Activated naive CD4-positive, alpha-beta T cell treated with anti-CD3 and anti-CD28 coated beads, Interleukin-2, amount 50 U/mL, for 72 hours (primary cell): Measurements from ENCODE around the gene KCNIP3. TPM values are rescaled to one million over a fixed set of nuclear protein-coding genes. Genes with fewer than 3 reads are reported as not detected.
"Not testable (repeated sequence)": the region's sequence is repeated elsewhere in the genome, so short reads cannot be mapped to it uniquely, and the experiment has no call there.

Experiments
- ATAC-seq, 2 donors: fragments of 150-1000 bp; cut with Tn5 transposase; 2 replicates each; pipeline ENCODE4 v1.10.0; 2021; ENCODE audit warnings: mild to moderate bottlenecking in 2 of 2, moderate library complexity in 2 of 2
- DNase-seq, 2 donors: peaks; one replicate each; pipeline ENCODE4 v3.0.0; 2021 to 2022; ENCODE audit warnings: low spot score in 2 of 2
- H3K27ac Mint-ChIP-seq, 2 donors: one replicate each; pipeline ENCODE4 v1.8.0; 2022; ENCODE audit warnings: mild to moderate bottlenecking in 2 of 2, mixed read lengths in 2 of 2
- H3K36me3 Mint-ChIP-seq, 2 donors: one replicate each; pipeline ENCODE4 v1.8.0; 2022; ENCODE audit warnings: mixed read lengths in 2 of 2
- H3K9me3 Mint-ChIP-seq, 2 donors: one replicate each; pipeline ENCODE4 v1.8.0; 2022; ENCODE audit warnings: mixed read lengths in 2 of 2
- total RNA-seq, 2 donors: library from RNA; stranded (reverse); gene quantifications; one replicate each; pipeline ENCODE4 v1.2.3, GENCODE V29; 2022

The KCNIP3 gene
- total RNA-seq, 2 donors from 2014 or later, result not detected

GRCh38 chr2:95411239-95411638, 114.1 kb downstream of the KCNIP3 start:
- ATAC-seq, H3K27ac Mint-ChIP-seq, H3K36me3 Mint-ChIP-seq, H3K9me3 Mint-ChIP-seq, DNase-seq: not testable (repeated sequence)

DNA sequence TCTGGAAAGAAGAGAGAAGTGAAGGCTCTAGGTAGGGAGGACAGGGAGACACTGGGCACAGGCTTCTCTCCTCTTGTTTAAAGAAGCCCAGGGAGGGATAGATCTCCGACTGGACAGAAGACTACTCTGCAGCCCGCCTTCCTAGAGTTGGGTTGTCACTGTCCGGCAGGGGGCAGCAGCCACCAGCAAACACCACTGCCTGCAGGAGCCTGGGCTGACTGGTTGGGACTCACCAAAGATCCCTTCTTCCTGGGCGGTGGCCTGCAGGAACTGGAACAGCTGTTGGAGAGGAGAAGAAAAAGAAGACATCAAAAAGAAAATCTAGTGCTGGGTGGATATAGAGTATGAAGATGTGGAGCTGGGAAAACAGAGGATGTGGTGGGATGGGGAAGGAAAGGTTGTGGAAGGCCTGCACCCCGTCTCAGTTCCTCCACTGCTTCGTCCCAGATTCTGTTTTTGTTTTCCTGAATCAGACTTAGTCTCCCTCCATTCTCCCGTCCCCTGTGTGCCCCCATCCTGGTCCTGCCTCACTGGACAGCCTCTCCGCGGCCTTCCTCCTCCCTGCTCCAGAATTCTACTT, 117.0 kb downstream of the KCNIP3 start:
- H3K27ac Mint-ChIP-seq, H3K9me3 Mint-ChIP-seq, H3K36me3 Mint-ChIP-seq: not testable (repeated sequence)
- ATAC-seq (peak; percentile 82 to 88), DNase-seq (peak in 1 of 2 donors; percentile 68)

GRCh38 chr2:95415138-95415537, 118.0 kb downstream of the KCNIP3 start:
- H3K9me3 Mint-ChIP-seq, H3K27ac Mint-ChIP-seq, H3K36me3 Mint-ChIP-seq, ATAC-seq, DNase-seq: not testable (repeated sequence)

GRCh38 chr2:95415561-95415960, 118.4 kb downstream of the KCNIP3 start:
- DNase-seq, ATAC-seq, H3K27ac Mint-ChIP-seq, H3K36me3 Mint-ChIP-seq, H3K9me3 Mint-ChIP-seq: not testable (repeated sequence)

DNA sequence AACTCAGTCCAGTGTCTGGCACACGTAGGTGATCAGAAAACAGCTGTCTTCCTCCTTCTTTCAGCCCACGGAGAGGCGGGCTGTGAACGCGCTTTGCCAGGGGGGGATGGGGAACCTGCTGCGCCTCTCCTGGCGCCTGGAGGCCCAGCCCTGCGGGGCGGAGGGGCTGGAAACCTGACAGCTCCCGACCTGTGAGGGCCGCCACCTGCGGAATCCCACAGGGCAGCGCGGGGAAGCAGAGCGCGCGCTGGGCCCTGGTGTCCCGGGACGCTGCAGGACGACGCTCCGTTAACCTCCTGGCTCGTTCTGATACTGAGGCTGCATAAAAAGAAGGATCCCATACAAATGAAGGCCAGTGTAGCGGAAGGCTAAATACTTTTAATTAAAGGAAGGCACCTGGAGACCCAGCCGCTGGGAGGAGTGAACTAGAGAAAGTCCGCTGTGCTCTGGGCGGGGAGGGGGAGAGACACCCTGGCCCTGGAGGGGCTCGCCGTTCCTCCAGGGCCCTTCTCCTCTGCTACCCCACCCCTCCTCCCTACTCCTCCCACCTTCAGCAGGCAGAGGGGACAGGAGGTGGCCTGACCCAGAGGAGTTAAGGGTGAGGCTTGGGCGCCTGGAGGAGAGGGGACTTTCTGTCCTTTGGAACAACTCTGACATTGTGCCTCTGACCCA, 130.2 kb downstream of the KCNIP3 start:
- not testable (repeated sequence) for H3K36me3 Mint-ChIP-seq, DNase-seq, H3K27ac Mint-ChIP-seq, ATAC-seq, H3K9me3 Mint-ChIP-seq

GRCh38 chr2:95429748-95430467, 132.8 kb downstream of the KCNIP3 start:
- H3K27ac Mint-ChIP-seq, H3K36me3 Mint-ChIP-seq, H3K9me3 Mint-ChIP-seq, DNase-seq, ATAC-seq: not testable (repeated sequence)

DNA sequence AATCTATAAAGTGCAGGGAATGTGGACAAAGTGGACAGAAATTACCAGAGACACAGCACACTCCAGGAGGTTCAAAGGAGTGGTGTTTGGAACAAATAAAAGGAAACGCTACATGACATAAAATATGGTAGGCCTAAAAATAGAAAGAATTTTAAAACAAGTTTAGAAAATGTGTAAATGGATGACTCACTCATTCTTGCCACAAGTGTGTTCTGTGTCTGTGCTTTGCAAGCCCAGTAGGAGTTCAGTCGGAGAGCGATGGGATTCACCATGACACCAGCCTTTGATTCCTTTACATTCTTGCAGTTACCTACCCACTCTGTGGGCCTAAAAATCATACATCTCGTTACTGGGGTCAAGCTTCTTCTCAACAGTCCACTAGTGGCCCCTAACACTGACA, 136.2 kb downstream of the KCNIP3 start:
- not testable (repeated sequence) for H3K9me3 Mint-ChIP-seq, H3K36me3 Mint-ChIP-seq, DNase-seq, ATAC-seq, H3K27ac Mint-ChIP-seq

- DNase-seq, H3K36me3 Mint-ChIP-seq, ATAC-seq, H3K27ac Mint-ChIP-seq, H3K9me3 Mint-ChIP-seq: not testable (repeated sequence)
These were observed 136.8 kb downstream of the KCNIP3 start for GRCh38 chr2:95433973-95434372.

DNA sequence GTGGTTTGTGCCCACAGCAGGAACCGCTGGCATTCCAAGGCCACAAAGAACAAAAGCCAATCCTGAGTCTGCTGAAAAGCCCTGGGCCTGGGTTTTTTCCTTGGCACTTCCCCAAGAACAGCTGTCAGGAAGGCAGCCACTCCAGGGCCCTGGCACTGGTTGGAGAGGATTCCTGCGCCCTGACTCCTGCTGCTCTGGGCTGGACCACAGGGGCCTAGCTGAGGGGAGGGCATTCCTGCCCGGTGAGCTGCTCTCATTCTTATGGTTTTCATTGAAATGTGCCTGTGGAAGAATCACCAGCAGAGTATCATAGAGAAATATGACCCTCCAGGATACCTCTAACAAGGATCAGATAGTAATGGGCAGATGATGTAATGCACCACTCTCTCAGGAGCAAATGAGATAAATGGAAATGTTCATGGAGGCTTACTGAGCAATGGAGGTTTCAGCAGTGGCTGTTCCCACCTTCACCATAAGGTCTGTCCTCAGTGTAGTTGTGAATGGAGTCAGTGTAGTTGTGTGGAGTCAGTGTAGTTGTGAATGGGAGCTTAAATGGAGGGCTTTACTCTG, 137.4 kb downstream of the KCNIP3 start:
- not testable (repeated sequence) for DNase-seq, H3K36me3 Mint-ChIP-seq, H3K27ac Mint-ChIP-seq, H3K9me3 Mint-ChIP-seq, ATAC-seq

GRCh38 chr2:95435162-95435871, 138.2 kb downstream of the KCNIP3 start:
- H3K9me3 Mint-ChIP-seq, H3K36me3 Mint-ChIP-seq, H3K27ac Mint-ChIP-seq, DNase-seq, ATAC-seq: not testable (repeated sequence)

Other genes starting within 250 kb of the KCNIP3 start
- gene MRPS5, start 175.5 kb upstream of the KCNIP3 start, total RNA-seq, result 100 to 1,000 TPM in 1 of 2 donors, 10 to 100 TPM in 1; 78.8 to 102 TPM
- gene ZNF514, start 137.5 kb upstream of the KCNIP3 start, total RNA-seq, result 10 to 100 TPM in 1 of 2 donors, 1 to 10 TPM in 1; 7.6 to 11.0 TPM
- 1 to 10 TPM; 3.9 to 5.3 TPM for gene ZNF2, start 131.5 kb upstream of the KCNIP3 start, total RNA-seq
- 1 to 10 TPM; 3.6 to 3.9 TPM for gene ZNF892, start 89.8 kb upstream of the KCNIP3 start, total RNA-seq
- 1 to 10 TPM in 1 of 2 donors, under 1 TPM in 1; 0.86 to 1.9 TPM for gene PROM2, start 22.9 kb upstream of the KCNIP3 start, total RNA-seq
- gene FAHD2A, start 105.4 kb downstream of the KCNIP3 start, total RNA-seq, result 10 to 100 TPM; 31.0 to 39.8 TPM
- gene TRIM43B, start 187.4 kb downstream of the KCNIP3 start, total RNA-seq, result not detected